Thyroid gland (tissue), 4 donors: ENCODE results near the gene TGM1. TPM values are rescaled to one million over a fixed set of nuclear protein-coding genes. Genes with fewer than 3 reads are reported as not detected.
A peak's percentile ranks its signal among the peaks of the same experiment; 100 is the strongest.

Experiments
- DNase-seq, 2 donors: peaks; one replicate each; pipeline ENCODE4 v3.0.0-alpha.2; 2019
- H3K27ac ChIP-seq, 3 donors: fragments of 200-600 bp; sonication (generic); 1 replicate in 2 of 3; 2 replicates in 1 of 3; pipeline ENCODE4 v1.5.1; 2016 to 2019; ENCODE audit warnings: mild to moderate bottlenecking in 1 of 3, moderate library complexity in 1 of 3
- H3K27me3 ChIP-seq: fragments of 200-600 bp; sonication (generic); one replicate; pipeline ENCODE4 v1.5.1; 2019
- H3K36me3 ChIP-seq, 2 donors: fragments of 200-600 bp; sonication (generic); one replicate each; pipeline ENCODE4 v1.5.1; 2016 to 2019
- H3K4me1 ChIP-seq, 2 donors: fragments of 200-600 bp; sonication (generic); one replicate each; pipeline ENCODE4 v1.5.1; 2017 to 2019
- H3K4me3 ChIP-seq, 3 donors: fragments of 200-600 bp; sonication (generic); replicated peaks in 1 of 3; 1 replicate in 2 of 3; 2 replicates in 1 of 3; pipeline ENCODE4 v1.5.1; 2016; ENCODE audit warnings: mild to moderate bottlenecking in 1 of 3
- H3K9me3 ChIP-seq: fragments of 200-600 bp; sonication (generic); one replicate; pipeline ENCODE4 v1.5.1; 2017
- CTCF ChIP-seq, 6 experiments: fragments of 200-600 bp in 3 of 6; fragments of 450-650 bp in 3 of 6; sonication (generic) in 3 of 6; IDR thresholded peaks; one replicate each; pipeline ENCODE4 v1.5.1; 2016 to 2019; ENCODE audit warnings: antibody characterized with exemption in 6 of 6, mild to moderate bottlenecking in 2 of 6, inconsistent platforms in 1 of 6, moderate library complexity in 1 of 6
- POLR2A ChIP-seq, 2 donors: fragments of 450-650 bp; IDR thresholded peaks; one replicate each; pipeline ENCODE4 v1.6.1; 2017; ENCODE audit warnings: antibody characterized with exemption in 2 of 2, mild to moderate bottlenecking in 2 of 2, moderate library complexity in 1 of 2
- whole genome bisulfite sequencing, 2 donors: methylation state at CpG; one replicate each; pipeline ENCODE4 v1.1.5; 2017; 5-methylcytosine and 5-hydroxymethylcytosine counted together
- intact Hi-C: fragments of 100-400 bp; cut with DNase I; formaldehyde crosslinking; loops from one replicate; pipeline ENCODE4 v1.15.1; 2023
- total RNA-seq, 4 donors: library from RNA; depleted of rRNA; stranded (reverse); fragments of >200 nt; gene quantifications; one replicate each; pipeline ENCODE4 v1.2.3, GENCODE V29; 2016

The TGM1 gene
- total RNA-seq, 4 donors from 2014 or later, result 1.9 to 2.8 (median 2.0) TPM

GRCh38 chr14:24270537-24271133, 7.7 kb upstream of the TGM1 start:
- H3K36me3 ChIP-seq, result peaks cover 13 to 17% of the 10 kb centered on the region in 2 donors
- H3K9me3 ChIP-seq, result no peaks in the 10 kb centered on the region
- TF ChIP-seq POLR2A (IDR thresholded peaks at IDR 0.05), result no peak
- TF ChIP-seq CTCF (IDR thresholded peaks at IDR 0.05), result no peak
- 14 to 18% methylated on average over 10 to 12 of the region's 13 CpGs for WGBS, 2 donors
- DNase-seq, result no peak
- H3K4me1 ChIP-seq, result peaks cover 8 to 18% of the 10 kb centered on the region in 2 donors
- no peaks in the 10 kb centered on the region for H3K27me3 ChIP-seq
- H3K4me3 ChIP-seq, result peak overlapping the region; percentile 30 to 89 (median 77)
- intact Hi-C loops, result no loop called here
- peak overlapping the region; percentile 84 to 95 (median 90) for H3K27ac ChIP-seq

GRCh38 chr14:24269910-24270536, 7.0 kb upstream of the TGM1 start:
- peaks cover 8 to 18% of the 10 kb centered on the region in 2 donors for H3K4me1 ChIP-seq
- H3K27ac ChIP-seq, result no peak overlapping the region
- no peak overlapping the region for H3K4me3 ChIP-seq
- intact Hi-C loops, result no loop called here
- no peaks in the 10 kb centered on the region for H3K9me3 ChIP-seq
- no peaks in the 10 kb centered on the region for H3K27me3 ChIP-seq
- 95 to 96% methylated on average over 7 to 14 of the region's 14 CpGs for WGBS, 2 donors
- H3K36me3 ChIP-seq, result peaks cover 13 to 17% of the 10 kb centered on the region in 2 donors
- TF ChIP-seq CTCF (IDR thresholded peaks at IDR 0.05) (no peak), POLR2A (IDR thresholded peaks at IDR 0.05) (no peak)
- no peak for DNase-seq

GRCh38 chr14:24269368-24269767, 6.4 kb upstream of the TGM1 start:
- 94 to 96% methylated on average over 8 of the region's 8 CpGs for WGBS, 2 donors
- H3K9me3 ChIP-seq, result no peaks in the 10 kb centered on the region
- H3K27ac ChIP-seq, result no peak overlapping the region
- H3K4me1 ChIP-seq, result peaks cover 8 to 18% of the 10 kb centered on the region in 2 donors
- intact Hi-C loops, result no loop called here
- DNase-seq, result no peak
- no peaks in the 10 kb centered on the region for H3K27me3 ChIP-seq
- H3K36me3 ChIP-seq, result peaks cover 13 to 17% of the 10 kb centered on the region in 2 donors
- H3K4me3 ChIP-seq, result no peak overlapping the region
- no peak for TF ChIP-seq CTCF (IDR thresholded peaks at IDR 0.05)
- TF ChIP-seq POLR2A (IDR thresholded peaks at IDR 0.05), result no peak

GRCh38 chr14:24268225-24268624, 5.2 kb upstream of the TGM1 start:
- TF ChIP-seq POLR2A (IDR thresholded peaks at IDR 0.05), result no peak
- no peak for TF ChIP-seq CTCF (IDR thresholded peaks at IDR 0.05)
- no peak for DNase-seq
- no peaks in the 10 kb centered on the region for H3K9me3 ChIP-seq
- H3K27ac ChIP-seq, result no peak overlapping the region
- peaks cover 8 to 12% of the 10 kb centered on the region in 2 donors for H3K4me1 ChIP-seq
- intact Hi-C loops, result no loop called here
- 94% methylated on average over 9 of the region's 9 CpGs for WGBS, 2 donors
- no peaks in the 10 kb centered on the region for H3K27me3 ChIP-seq
- H3K36me3 ChIP-seq, result peaks cover 13 to 17% of the 10 kb centered on the region in 2 donors
- H3K4me3 ChIP-seq, result no peak overlapping the region

GRCh38 chr14:24267516-24267915, 4.5 kb upstream of the TGM1 start:
- TF ChIP-seq CTCF (IDR thresholded peaks at IDR 0.05) (no peak), POLR2A (IDR thresholded peaks at IDR 0.05) (no peak)
- Histone ChIP-seq H3K4me1 (peaks cover 8 to 11% of the 10 kb centered on the region in 2 donors), H3K4me3 (no peak overlapping the region), H3K9me3 (no peaks in the 10 kb centered on the region), H3K27ac (no peak overlapping the region), H3K36me3 (peaks cover 13 to 17% of the 10 kb centered on the region in 2 donors), H3K27me3 (no peaks in the 10 kb centered on the region)
- no peak for DNase-seq
- intact Hi-C loops, result no loop called here
- WGBS, 2 donors, result 96 to 97% methylated on average over 6 to 9 of the region's 9 CpGs
